ENCODE data around the gene CACTIN. TPM values are rescaled to one million over a fixed set of nuclear protein-coding genes. Genes with fewer than 3 reads are reported as not detected.
A peak's percentile ranks its signal among the peaks of the same experiment; 100 is the strongest.

Gene CACTIN
- total and polyA plus RNA-seq, 9 donors = 2.7 to 39.1 (median 28.8) TPM

- WGBS, 3 donors = 21 to 42% (median 35%) methylated on average over 33 of the region's 33 CpGs
- peaks cover 18% of the 10 kb centered on the region for H3K4me1 ChIP-seq (ENCODE audit: insufficient read depth)
These were observed 43.6 kb upstream of the CACTIN start for GRCh38 chr19:3669947-3670795.

GRCh38 chr19:3669082-3669946, 42.7 kb upstream of the CACTIN start:
- no peak for TF ChIP-seq POLR2A (IDR thresholded peaks at IDR 0.05)
- no peak for TF ChIP-seq EP300 (IDR thresholded peaks at IDR 0.05)
- TF ChIP-seq, protein P1, sequence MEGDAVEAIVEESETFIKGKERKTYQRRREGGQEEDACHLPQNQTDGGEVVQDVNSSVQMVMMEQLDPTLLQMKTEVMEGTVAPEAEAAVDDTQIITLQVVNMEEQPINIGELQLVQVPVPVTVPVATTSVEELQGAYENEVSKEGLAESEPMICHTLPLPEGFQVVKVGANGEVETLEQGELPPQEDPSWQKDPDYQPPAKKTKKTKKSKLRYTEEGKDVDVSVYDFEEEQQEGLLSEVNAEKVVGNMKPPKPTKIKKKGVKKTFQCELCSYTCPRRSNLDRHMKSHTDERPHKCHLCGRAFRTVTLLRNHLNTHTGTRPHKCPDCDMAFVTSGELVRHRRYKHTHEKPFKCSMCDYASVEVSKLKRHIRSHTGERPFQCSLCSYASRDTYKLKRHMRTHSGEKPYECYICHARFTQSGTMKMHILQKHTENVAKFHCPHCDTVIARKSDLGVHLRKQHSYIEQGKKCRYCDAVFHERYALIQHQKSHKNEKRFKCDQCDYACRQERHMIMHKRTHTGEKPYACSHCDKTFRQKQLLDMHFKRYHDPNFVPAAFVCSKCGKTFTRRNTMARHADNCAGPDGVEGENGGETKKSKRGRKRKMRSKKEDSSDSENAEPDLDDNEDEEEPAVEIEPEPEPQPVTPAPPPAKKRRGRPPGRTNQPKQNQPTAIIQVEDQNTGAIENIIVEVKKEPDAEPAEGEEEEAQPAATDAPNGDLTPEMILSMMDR (IDR thresholded peaks at IDR 0.05) = no peak
- intact Hi-C loops (cut with DNase I) = loop anchor here in 2 of 4 donors (5.0 to 10.0 kb wide), 2 partner anchors 33 to 535 kb away; partner anchors contain the start of gene PIP5K1C (in 1 of the 2)
- Histone ChIP-seq H3K9me3 (no peaks in the 10 kb centered on the region), H3K4me3 (peak overlapping the region; percentile 14), H3K27me3 (no peaks in the 10 kb centered on the region), H3K4me1 (ENCODE audit: insufficient read depth) (peaks cover 18% of the 10 kb centered on the region), H3K27ac (peak overlapping the region; percentile 90 to 99), H3K36me3 (no peaks in the 10 kb centered on the region)
- WGBS, 3 donors = 70 to 84% (median 79%) methylated on average over 39 of the region's 39 CpGs
- DNase-seq = peak in 1 of 5 donors; percentile 61

More at GRCh38 chr19:3669947-3670795, 43.6 kb upstream of the CACTIN start:
- H3K36me3 ChIP-seq = no peaks in the 10 kb centered on the region
- TF ChIP-seq POLR2A (IDR thresholded peaks at IDR 0.05) (peak; percentile 80), EP300 (IDR thresholded peaks at IDR 0.05) (peak; percentile 57)
- TF ChIP-seq, protein P1 (IDR thresholded peaks at IDR 0.05) = no peak
- DNase-seq = peak; percentile 83 to 90 (median 84)
- H3K9me3 ChIP-seq = no peaks in the 10 kb centered on the region
- intact Hi-C loops (cut with DNase I) = loop anchor here in 2 of 4 donors (5.0 to 10.0 kb wide), 3 partner anchors 32 to 535 kb away; partner anchors contain the start of gene PIP5K1C (in 1 of the 2)
- H3K4me3 ChIP-seq = peak overlapping the region; percentile 37
- no peaks in the 10 kb centered on the region for H3K27me3 ChIP-seq
- H3K27ac ChIP-seq = peak overlapping the region; percentile 90 to 99

- no peaks in the 10 kb centered on the region for H3K27me3 ChIP-seq
- intact Hi-C loops (cut with DNase I) = loop anchor here in 2 of 4 donors (5.0 to 10.0 kb wide), 2 partner anchors 34 to 536 kb away; partner anchors contain the start of gene PIP5K1C (in 1 of the 2)
- no peaks in the 10 kb centered on the region for H3K36me3 ChIP-seq
- peak overlapping the region; percentile 90 to 99 for H3K27ac ChIP-seq
- 63 to 72% (median 67%) methylated on average over 34 of the region's 34 CpGs for WGBS, 3 donors
- no peak for DNase-seq
- H3K4me1 ChIP-seq (ENCODE audit: insufficient read depth) = peaks cover 18% of the 10 kb centered on the region
- no peak for TF ChIP-seq EP300 (IDR thresholded peaks at IDR 0.05)
- no peak for TF ChIP-seq POLR2A (IDR thresholded peaks at IDR 0.05)
- TF ChIP-seq, protein P1 (IDR thresholded peaks at IDR 0.05) = no peak
- no peak overlapping the region for H3K4me3 ChIP-seq
- H3K9me3 ChIP-seq = no peaks in the 10 kb centered on the region
These were observed 41.9 kb upstream of the CACTIN start for GRCh38 chr19:3668331-3669081.
